Measurements from ENCODE around the gene SPAG6.

The SPAG6 gene

DNA sequence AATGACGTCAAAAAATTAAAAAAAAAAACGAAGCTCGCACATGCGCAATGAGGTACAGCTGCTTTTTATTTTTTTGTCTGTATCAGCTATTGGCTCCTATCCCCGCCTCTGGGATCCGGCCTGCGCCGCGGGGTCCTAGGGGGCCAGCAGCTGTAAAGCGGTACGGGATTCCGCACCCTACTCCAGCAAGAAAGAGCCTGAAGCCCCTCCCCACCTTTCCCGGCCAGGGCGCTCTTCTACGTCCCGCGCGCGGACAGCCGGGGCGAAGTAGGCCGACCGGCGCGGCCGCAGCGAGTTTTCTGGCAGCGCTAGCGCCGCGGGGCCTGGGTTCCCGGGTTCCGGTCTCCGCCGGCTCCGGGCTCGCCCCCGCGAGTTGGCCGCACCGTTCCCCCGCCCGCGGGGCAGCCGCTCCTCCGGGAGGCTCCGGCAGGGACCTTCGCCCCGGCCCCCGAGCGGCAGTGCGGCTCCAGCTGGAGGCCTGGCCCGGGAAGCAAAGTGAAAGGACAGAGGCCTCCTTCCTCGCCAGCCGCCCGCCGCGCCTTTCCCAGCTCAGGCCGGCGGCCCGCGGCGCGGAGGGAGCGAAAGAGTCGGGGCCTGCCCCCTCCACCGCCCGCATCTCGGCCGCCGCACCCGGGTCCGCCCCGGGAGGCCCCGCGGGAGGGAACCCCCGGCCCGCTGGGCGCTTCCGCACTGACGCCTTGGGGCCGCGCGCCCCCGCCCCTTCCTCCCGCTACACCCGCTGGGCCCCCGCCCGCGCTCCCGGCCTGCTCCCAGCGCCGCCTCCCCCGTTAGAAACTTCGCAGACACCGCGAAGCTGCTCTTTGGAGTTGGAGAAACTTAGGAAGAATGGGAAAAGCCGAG, 4.7 kb upstream of the SPAG6 start (continued):
- TF ChIP-seq ZNF394 (tag by site-specific recombination; IDR thresholded peaks at IDR 0.05; ENCODE audit: borderline replicate concordance) (no peak), SP2 (tag by site-specific recombination; IDR thresholded peaks at IDR 0.05) (peak; percentile 36; the same call in 1 of the 2 replicates), ZNF560 (tag by site-specific recombination; IDR thresholded peaks at IDR 0.05; ENCODE audit: borderline replicate concordance) (no peak), ZBTB17 (tag by site-specific recombination; IDR thresholded peaks at IDR 0.05) (peak; percentile 85), ZIC2 (tag by site-specific recombination; IDR thresholded peaks at IDR 0.05) (peak; percentile 69), ZBTB20 (tag by site-specific recombination; IDR thresholded peaks at IDR 0.05) (peak; percentile 90), KLF16 (tag by site-specific recombination; IDR thresholded peaks at IDR 0.05) (0 out of 2 replicates have a peak, but pooled peaks have one; percentile 47), HOXA7 (CRISPR knock-in tag; IDR thresholded peaks at IDR 0.05; ENCODE audit: borderline replicate concordance) (no peak), IKZF3 (tag by site-specific recombination; IDR thresholded peaks at IDR 0.05) (peak; percentile 82), ZFP37 (tag by site-specific recombination; IDR thresholded peaks at IDR 0.05) (peak; percentile 24), SCRT2 (tag by site-specific recombination; IDR thresholded peaks at IDR 0.05) (no peak), ZNF791 (tag by site-specific recombination; IDR thresholded peaks at IDR 0.05) (no peak), ZNF169 (tag by site-specific recombination; IDR thresholded peaks at IDR 0.05) (no peak), ZBTB8A (tag by site-specific recombination; IDR thresholded peaks at IDR 0.05) (peak; percentile 27; the same call in 1 of the 2 replicates), ZNF501 (tag by site-specific recombination; IDR thresholded peaks at IDR 0.05) (0 out of 2 replicates have a peak, but pooled peaks have one; percentile 49), ZNF629 (tag by site-specific recombination; IDR thresholded peaks at IDR 0.05) (peak; percentile 42; the same call in 1 of the 2 replicates), ZNF660 (tag by site-specific recombination; IDR thresholded peaks at IDR 0.05) (0 out of 2 replicates have a peak, but pooled peaks have one; percentile 24), SP7 (tag by site-specific recombination; IDR thresholded peaks at IDR 0.05) (peak; percentile 43)
- TF ChIP-seq, protein P1, sequence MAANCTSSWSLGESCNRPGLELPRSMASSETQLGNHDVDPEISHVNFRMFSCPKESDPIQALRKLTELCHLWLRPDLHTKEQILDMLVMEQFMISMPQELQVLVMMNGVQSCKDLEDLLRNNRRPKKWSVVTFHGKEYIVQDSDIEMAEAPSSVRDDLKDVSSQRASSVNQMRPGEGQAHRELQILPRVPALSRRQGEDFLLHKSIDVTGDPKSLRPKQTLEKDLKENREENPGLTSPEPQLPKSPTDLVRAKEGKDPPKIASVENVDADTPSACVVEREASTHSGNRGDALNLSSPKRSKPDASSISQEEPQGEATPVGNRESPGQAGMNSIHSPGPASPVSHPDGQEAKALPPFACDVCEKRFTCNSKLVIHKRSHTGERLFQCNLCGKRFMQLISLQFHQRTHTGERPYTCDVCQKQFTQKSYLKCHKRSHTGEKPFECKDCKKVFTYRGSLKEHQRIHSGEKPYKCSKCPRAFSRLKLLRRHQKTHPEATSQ (tag by site-specific recombination; IDR thresholded peaks at IDR 0.05): 0 out of 2 replicates have a peak, but pooled peaks have one; percentile 25
- TF ChIP-seq, protein P2, sequence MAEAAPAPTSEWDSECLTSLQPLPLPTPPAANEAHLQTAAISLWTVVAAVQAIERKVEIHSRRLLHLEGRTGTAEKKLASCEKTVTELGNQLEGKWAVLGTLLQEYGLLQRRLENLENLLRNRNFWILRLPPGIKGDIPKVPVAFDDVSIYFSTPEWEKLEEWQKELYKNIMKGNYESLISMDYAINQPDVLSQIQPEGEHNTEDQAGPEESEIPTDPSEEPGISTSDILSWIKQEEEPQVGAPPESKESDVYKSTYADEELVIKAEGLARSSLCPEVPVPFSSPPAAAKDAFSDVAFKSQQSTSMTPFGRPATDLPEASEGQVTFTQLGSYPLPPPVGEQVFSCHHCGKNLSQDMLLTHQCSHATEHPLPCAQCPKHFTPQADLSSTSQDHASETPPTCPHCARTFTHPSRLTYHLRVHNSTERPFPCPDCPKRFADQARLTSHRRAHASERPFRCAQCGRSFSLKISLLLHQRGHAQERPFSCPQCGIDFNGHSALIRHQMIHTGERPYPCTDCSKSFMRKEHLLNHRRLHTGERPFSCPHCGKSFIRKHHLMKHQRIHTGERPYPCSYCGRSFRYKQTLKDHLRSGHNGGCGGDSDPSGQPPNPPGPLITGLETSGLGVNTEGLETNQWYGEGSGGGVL (tag by site-specific recombination; IDR thresholded peaks at IDR 0.05): 0 out of 2 replicates have a peak, but pooled peaks have one; percentile 37
- TF ChIP-seq, protein P3, sequence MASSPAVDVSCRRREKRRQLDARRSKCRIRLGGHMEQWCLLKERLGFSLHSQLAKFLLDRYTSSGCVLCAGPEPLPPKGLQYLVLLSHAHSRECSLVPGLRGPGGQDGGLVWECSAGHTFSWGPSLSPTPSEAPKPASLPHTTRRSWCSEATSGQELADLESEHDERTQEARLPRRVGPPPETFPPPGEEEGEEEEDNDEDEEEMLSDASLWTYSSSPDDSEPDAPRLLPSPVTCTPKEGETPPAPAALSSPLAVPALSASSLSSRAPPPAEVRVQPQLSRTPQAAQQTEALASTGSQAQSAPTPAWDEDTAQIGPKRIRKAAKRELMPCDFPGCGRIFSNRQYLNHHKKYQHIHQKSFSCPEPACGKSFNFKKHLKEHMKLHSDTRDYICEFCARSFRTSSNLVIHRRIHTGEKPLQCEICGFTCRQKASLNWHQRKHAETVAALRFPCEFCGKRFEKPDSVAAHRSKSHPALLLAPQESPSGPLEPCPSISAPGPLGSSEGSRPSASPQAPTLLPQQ (tag by site-specific recombination; IDR thresholded peaks at IDR 0.05): peak; percentile 50
- TF ChIP-seq, protein P4, sequence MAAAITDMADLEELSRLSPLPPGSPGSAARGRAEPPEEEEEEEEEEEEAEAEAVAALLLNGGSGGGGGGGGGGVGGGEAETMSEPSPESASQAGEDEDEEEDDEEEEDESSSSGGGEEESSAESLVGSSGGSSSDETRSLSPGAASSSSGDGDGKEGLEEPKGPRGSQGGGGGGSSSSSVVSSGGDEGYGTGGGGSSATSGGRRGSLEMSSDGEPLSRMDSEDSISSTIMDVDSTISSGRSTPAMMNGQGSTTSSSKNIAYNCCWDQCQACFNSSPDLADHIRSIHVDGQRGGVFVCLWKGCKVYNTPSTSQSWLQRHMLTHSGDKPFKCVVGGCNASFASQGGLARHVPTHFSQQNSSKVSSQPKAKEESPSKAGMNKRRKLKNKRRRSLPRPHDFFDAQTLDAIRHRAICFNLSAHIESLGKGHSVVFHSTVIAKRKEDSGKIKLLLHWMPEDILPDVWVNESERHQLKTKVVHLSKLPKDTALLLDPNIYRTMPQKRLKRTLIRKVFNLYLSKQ (tag by site-specific recombination; IDR thresholded peaks at IDR 0.05; ENCODE audit: borderline replicate concordance): no peak
- TF ChIP-seq, protein P5, sequence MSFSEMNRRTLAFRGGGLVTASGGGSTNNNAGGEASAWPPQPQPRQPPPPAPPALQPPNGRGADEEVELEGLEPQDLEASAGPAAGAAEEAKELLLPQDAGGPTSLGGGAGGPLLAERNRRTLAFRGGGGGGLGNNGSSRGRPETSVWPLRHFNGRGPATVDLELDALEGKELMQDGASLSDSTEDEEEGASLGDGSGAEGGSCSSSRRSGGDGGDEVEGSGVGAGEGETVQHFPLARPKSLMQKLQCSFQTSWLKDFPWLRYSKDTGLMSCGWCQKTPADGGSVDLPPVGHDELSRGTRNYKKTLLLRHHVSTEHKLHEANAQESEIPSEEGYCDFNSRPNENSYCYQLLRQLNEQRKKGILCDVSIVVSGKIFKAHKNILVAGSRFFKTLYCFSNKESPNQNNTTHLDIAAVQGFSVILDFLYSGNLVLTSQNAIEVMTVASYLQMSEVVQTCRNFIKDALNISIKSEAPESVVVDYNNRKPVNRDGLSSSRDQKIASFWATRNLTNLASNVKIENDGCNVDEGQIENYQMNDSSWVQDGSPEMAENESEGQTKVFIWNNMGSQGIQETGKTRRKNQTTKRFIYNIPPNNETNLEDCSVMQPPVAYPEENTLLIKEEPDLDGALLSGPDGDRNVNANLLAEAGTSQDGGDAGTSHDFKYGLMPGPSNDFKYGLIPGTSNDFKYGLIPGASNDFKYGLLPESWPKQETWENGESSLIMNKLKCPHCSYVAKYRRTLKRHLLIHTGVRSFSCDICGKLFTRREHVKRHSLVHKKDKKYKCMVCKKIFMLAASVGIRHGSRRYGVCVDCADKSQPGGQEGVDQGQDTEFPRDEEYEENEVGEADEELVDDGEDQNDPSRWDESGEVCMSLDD (tag by site-specific recombination; IDR thresholded peaks at IDR 0.05): peak; percentile 46; the same call in 1 of the 2 replicates
- TF ChIP-seq, protein P6, sequence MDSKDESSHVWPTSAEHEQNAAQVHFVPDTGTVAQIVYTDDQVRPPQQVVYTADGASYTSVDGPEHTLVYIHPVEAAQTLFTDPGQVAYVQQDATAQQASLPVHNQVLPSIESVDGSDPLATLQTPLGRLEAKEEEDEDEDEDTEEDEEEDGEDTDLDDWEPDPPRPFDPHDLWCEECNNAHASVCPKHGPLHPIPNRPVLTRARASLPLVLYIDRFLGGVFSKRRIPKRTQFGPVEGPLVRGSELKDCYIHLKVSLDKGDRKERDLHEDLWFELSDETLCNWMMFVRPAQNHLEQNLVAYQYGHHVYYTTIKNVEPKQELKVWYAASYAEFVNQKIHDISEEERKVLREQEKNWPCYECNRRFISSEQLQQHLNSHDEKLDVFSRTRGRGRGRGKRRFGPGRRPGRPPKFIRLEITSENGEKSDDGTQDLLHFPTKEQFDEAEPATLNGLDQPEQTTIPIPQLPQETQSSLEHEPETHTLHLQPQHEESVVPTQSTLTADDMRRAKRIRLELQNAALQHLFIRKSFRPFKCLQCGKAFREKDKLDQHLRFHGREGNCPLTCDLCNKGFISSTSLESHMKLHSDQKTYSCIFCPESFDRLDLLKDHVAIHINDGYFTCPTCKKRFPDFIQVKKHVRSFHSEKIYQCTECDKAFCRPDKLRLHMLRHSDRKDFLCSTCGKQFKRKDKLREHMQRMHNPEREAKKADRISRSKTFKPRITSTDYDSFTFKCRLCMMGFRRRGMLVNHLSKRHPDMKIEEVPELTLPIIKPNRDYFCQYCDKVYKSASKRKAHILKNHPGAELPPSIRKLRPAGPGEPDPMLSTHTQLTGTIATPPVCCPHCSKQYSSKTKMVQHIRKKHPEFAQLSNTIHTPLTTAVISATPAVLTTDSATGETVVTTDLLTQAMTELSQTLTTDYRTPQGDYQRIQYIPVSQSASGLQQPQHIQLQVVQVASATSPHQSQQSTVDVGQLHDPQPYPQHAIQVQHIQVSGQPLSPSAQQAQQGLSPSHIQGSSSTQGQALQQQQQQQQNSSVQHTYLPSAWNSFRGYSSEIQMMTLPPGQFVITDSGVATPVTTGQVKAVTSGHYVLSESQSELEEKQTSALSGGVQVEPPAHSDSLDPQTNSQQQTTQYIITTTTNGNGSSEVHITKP (tag by site-specific recombination; IDR thresholded peaks at IDR 0.05): peak; percentile 36; the same call in 1 of the 2 replicates

Data from HEK293 (cell line).